Endothelial cell of umbilical vein (primary cell): ENCODE results near the gene GRIN2D. TPM values are rescaled to one million over a fixed set of nuclear protein-coding genes. Genes with fewer than 3 reads are reported as not detected.

Source experiments
- BruUV-seq: library from RNA; stranded (reverse); fragments of 400-500 nt; replicated peaks from 2 replicates; lab custom pipeline; 2021; lab: Mats Ljungman, UMichigan
- CTCF ChIA-PET: fragments of 300-600, 350-600 bp; sonication (Branson Sonifier 250); formaldehyde crosslinking; loops from one replicate; lab custom pipeline; 2021; ENCODE audit warnings: antibody characterized with exemption, inconsistent platforms; lab: Charles Lee
- POLR2A ChIA-PET: fragments of 300-600, 350-600 bp; sonication (Branson Sonifier 250); formaldehyde crosslinking; loops from one replicate; lab custom pipeline; 2021; ENCODE audit warnings: antibody characterized with exemption, inconsistent platforms; lab: Charles Lee
- DNase-seq: peaks from one replicate; pipeline ENCODE4 v3.0.0-alpha.2; 2011; ENCODE audit warnings: low read depth, low spot score
- FAIRE-seq: peaks from 2 replicates; lab custom pipeline; 2011; peaks lifted over from hg19 to GRCh38; lab: Jason Lieb, UNC
- H2AFZ ChIP-seq: 2 replicates; pipeline ENCODE4 v1.6.0; 2012; ENCODE audit warnings: low read depth, low read length, control low read depth, inconsistent platforms
- H3K27ac ChIP-seq: 2 replicates; pipeline ENCODE4 v1.5.1; 2011; ENCODE audit warnings: low read depth, mild to moderate bottlenecking, control low read depth, low read length, moderate library complexity; ENCODE audit not compliant: insufficient read depth
- H3K27me3 ChIP-seq, 2 experiments: 2 replicates each; pipeline versions ENCODE4 v1.6.0 to v1.6.1; 2011; ENCODE audit warnings: low read length in 2 of 2, mixed read lengths in 1 of 2; ENCODE audit not compliant: control insufficient read depth in 2 of 2, insufficient read depth in 2 of 2
- H3K36me3 ChIP-seq, 2 experiments: 2 replicates in 1 of 2; 3 replicates in 1 of 2; pipeline ENCODE4 v1.5.1; 2011; ENCODE audit warnings: low read length in 2 of 2, mild to moderate bottlenecking in 1 of 2, moderate library complexity in 1 of 2; ENCODE audit not compliant: control insufficient read depth in 2 of 2, insufficient read depth in 2 of 2; ENCODE audit errors: extremely low read depth in 1 of 2
- H3K4me1 ChIP-seq: 3 replicates; pipeline ENCODE4 v1.5.1; 2011; ENCODE audit warnings: mild to moderate bottlenecking, low read length; ENCODE audit not compliant: control insufficient read depth, insufficient read depth; ENCODE audit errors: extremely low read depth
- H3K4me2 ChIP-seq: 2 replicates; pipeline ENCODE4 v1.6.1; 2011; ENCODE audit warnings: low read length, control low read depth, mixed read lengths; ENCODE audit not compliant: insufficient read depth
- H3K4me3 ChIP-seq, 3 experiments: fragments of 200-600 bp in 1 of 3; sonication (generic), shearing (Covaris generic) in 1 of 3; replicated peaks in 1 of 3; 2 replicates each; pipeline ENCODE4 v1.5.1; 2011 to 2016; ENCODE audit warnings: control low read depth in 3 of 3, low read length in 3 of 3, mild to moderate bottlenecking in 2 of 3, inconsistent platforms in 1 of 3, low read depth in 1 of 3, moderate library complexity in 1 of 3; ENCODE audit not compliant: insufficient read depth in 1 of 3
- H3K79me2 ChIP-seq: 2 replicates; pipeline ENCODE4 v1.6.0; 2012; ENCODE audit warnings: low read length, inconsistent platforms; ENCODE audit not compliant: control insufficient read depth, insufficient read depth
- H3K9ac ChIP-seq: replicated peaks from 2 replicates; pipeline ENCODE3; 2011; ENCODE audit warnings: low read length, control low read depth; ENCODE audit not compliant: insufficient read depth; ENCODE audit errors: extremely low read depth
- H3K9me1 ChIP-seq: replicated peaks from 3 replicates; pipeline ENCODE4 v1.6.0; 2011; ENCODE audit warnings: mild to moderate bottlenecking, low read length; ENCODE audit not compliant: control insufficient read depth, insufficient read depth; ENCODE audit errors: extremely low read depth
- H3K9me3 ChIP-seq: replicated peaks from 2 replicates; pipeline ENCODE4 v1.5.1; 2012; ENCODE audit warnings: low read length, inconsistent platforms; ENCODE audit not compliant: control insufficient read depth, insufficient read depth
- H4K20me1 ChIP-seq: replicated peaks from 2 replicates; pipeline ENCODE3; 2011; ENCODE audit warnings: mild to moderate bottlenecking, low read length; ENCODE audit not compliant: control insufficient read depth, insufficient read depth; ENCODE audit errors: extremely low read depth
- EZH2 ChIP-seq: IDR thresholded peaks from 2 replicates; pipeline ENCODE4 v1.6.1; 2012; ENCODE audit warnings: borderline replicate concordance, low read depth, mild to moderate bottlenecking, moderate library complexity, low read length, inconsistent platforms; ENCODE audit not compliant: severe bottlenecking
- FOS ChIP-seq: IDR thresholded peaks from 2 replicates; pipeline ENCODE4 v1.6.1; 2011; ENCODE audit warnings: mild to moderate bottlenecking, low read length, moderate library complexity, borderline replicate concordance; ENCODE audit not compliant: insufficient read depth
- GATA2 ChIP-seq: IDR thresholded peaks from 2 replicates; pipeline ENCODE4 v1.7.0; 2011; ENCODE audit warnings: low read depth, mild to moderate bottlenecking, moderate library complexity, mixed read lengths, low read length; ENCODE audit not compliant: insufficient read length, insufficient read depth
- JUN ChIP-seq: IDR thresholded peaks from 2 replicates; pipeline ENCODE4 v1.6.1; 2011; ENCODE audit warnings: borderline replicate concordance, low read depth; ENCODE audit not compliant: insufficient read length, insufficient read depth
- MYC ChIP-seq: IDR thresholded peaks from one replicate; pipeline ENCODE4 v1.6.1; 2011; ENCODE audit warnings: mild to moderate bottlenecking, low read depth, low read length
- POLR2A ChIP-seq: IDR thresholded peaks from 2 replicates; pipeline ENCODE4 v1.6.1; 2012; ENCODE audit warnings: low read depth, mild to moderate bottlenecking, control low read depth, low read length
- POLR2AphosphoS5 ChIP-seq: IDR thresholded peaks from 2 replicates; pipeline ENCODE4 v1.6.1; 2012; ENCODE audit warnings: low read depth, mild to moderate bottlenecking, control low read depth, low read length, moderate library complexity; ENCODE audit not compliant: insufficient read depth
- dilution Hi-C: fragments of 300-500 bp; cut with MboI; formaldehyde crosslinking; loops from one replicate; pipeline ENCODE4 v1.15.0; 2019; ENCODE audit warnings: low sequenced_read_pairs; ENCODE audit not compliant: extremely low pct_ligation_motif_present
- intact Hi-C: fragments of 100-400 bp; cut with micrococcal nuclease; formaldehyde crosslinking; loops from one replicate; pipeline ENCODE4 v1.10.0; 2022
- polyA plus RNA-seq, 4 experiments: library from polyadenylated mRNA; depleted of rRNA in 3 of 4; stranded (reverse) in 3 of 4; unstranded in 1 of 4; fragments of >200 nt; gene quantifications; 2 replicates each; pipeline versions ENCODE4 v1.2.1 to v1.2.3, GENCODE V29; 2011 to 2012; ENCODE audit warnings: missing spikeins in 1 of 4
- total RNA-seq: library from RNA; stranded (reverse); gene quantifications from 2 replicates; pipeline ENCODE4 v1.2.3, GENCODE V29; 2021
- TF ChIP-seq, protein P1 (sequence below): IDR thresholded peaks from 2 replicates; pipeline ENCODE4 v1.6.1; 2011; ENCODE audit not compliant: insufficient read depth, insufficient read length
- TF ChIP-seq, protein P2 (sequence below), 2 donors: IDR thresholded peaks; 1 replicate in 1 of 2; 2 replicates in 1 of 2; pipeline ENCODE4 v1.5.1; 2011; ENCODE audit warnings: low read length in 2 of 2, mild to moderate bottlenecking in 2 of 2, moderate library complexity in 2 of 2, control low read depth in 1 of 2, inconsistent platforms in 1 of 2, low read depth in 1 of 2; ENCODE audit not compliant: insufficient read depth in 1 of 2; ENCODE audit errors: extremely low read depth in 1 of 2

GRIN2D gene
- total and polyA plus RNA-seq, 2 donors (not counting 3 experiments of a cell fraction or from before 2014, with no cell fraction given) = 0.59 to 2.1 TPM

DNA sequence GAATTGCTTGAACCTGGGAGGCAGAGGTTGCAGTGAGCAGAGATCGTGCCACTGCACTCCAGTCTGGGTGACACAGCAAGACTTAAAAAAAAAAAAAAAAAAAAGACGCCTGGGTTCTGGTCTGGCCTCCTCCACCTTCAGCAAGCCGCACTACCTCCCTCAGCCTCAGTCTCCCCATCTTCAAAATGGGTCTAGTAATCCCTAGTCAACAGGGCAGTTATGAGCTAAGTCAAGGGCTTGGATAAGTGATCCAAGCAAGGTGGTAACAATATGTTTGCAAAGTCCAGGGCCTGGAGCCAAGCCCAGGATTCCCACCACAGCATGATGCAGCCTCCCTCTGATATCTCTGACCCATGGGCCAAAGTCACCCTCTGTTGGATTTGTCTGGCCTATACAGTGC lies 6.5 kb upstream of the GRIN2D start:
- no peak overlapping the region for H3K27ac ChIP-seq
- FAIRE-seq = no peak
- H3K4me2 ChIP-seq = no peak overlapping the region
- H3K9me3 ChIP-seq = no peaks in the 10 kb centered on the region
- intact Hi-C loops = no loop called here
- H3K4me1 ChIP-seq = peaks cover 3% of the 10 kb centered on the region
- DNase-seq = no peak
- H3K27me3 ChIP-seq = no peaks in the 10 kb centered on the region
- H2AFZ ChIP-seq = no peak overlapping the region
- TF ChIP-seq FOS (no peak), EZH2 (no peak), POLR2AphosphoS5 (no peak), POLR2A (no peak), MYC (no peak), JUN (no peak), GATA2 (no peak)
- TF ChIP-seq, protein P1, sequence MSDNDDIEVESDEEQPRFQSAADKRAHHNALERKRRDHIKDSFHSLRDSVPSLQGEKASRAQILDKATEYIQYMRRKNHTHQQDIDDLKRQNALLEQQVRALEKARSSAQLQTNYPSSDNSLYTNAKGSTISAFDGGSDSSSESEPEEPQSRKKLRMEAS = no peak
- TF ChIP-seq, protein P2, sequence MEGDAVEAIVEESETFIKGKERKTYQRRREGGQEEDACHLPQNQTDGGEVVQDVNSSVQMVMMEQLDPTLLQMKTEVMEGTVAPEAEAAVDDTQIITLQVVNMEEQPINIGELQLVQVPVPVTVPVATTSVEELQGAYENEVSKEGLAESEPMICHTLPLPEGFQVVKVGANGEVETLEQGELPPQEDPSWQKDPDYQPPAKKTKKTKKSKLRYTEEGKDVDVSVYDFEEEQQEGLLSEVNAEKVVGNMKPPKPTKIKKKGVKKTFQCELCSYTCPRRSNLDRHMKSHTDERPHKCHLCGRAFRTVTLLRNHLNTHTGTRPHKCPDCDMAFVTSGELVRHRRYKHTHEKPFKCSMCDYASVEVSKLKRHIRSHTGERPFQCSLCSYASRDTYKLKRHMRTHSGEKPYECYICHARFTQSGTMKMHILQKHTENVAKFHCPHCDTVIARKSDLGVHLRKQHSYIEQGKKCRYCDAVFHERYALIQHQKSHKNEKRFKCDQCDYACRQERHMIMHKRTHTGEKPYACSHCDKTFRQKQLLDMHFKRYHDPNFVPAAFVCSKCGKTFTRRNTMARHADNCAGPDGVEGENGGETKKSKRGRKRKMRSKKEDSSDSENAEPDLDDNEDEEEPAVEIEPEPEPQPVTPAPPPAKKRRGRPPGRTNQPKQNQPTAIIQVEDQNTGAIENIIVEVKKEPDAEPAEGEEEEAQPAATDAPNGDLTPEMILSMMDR (IDR thresholded peaks at IDR 0.05; ENCODE audit: extremely low read depth in 1 of 2, insufficient read depth in 1 of 2, low read depth in 1 of 2, low read length in 2 of 2) = no peak
- H3K9me1 ChIP-seq = no peaks in the 10 kb centered on the region
- POLR2A ChIA-PET = no interaction called here
- no peaks in the 10 kb centered on the region for H4K20me1 ChIP-seq
- dilution Hi-C loops = no loop called here
- CTCF ChIA-PET = no interaction called here
- peaks cover 29 to 45% of the 10 kb centered on the region in 2 experiments for H3K36me3 ChIP-seq
- BruUV-seq = no TSS peak
- peaks cover 20% of the 10 kb centered on the region for H3K79me2 ChIP-seq
- H3K4me3 ChIP-seq = no peak overlapping the region
- no peak overlapping the region for H3K9ac ChIP-seq
